CD4-positive, alpha-beta T cell (primary cell): ENCODE results near the gene GPSM1. TPM values are rescaled to one million over a fixed set of nuclear protein-coding genes. Genes with fewer than 3 reads are reported as not detected.

Source experiments
- ATAC-seq: fragments of 200-7000 bp; cut with Tn5 transposase; one replicate; pipeline ENCODE4 v1.10.0; 2022; ENCODE audit warnings: mild to moderate bottlenecking; ENCODE audit not compliant: poor library complexity
- CTCF ChIA-PET: fragments of 350-600 bp; sonication (Branson Sonifier 250); formaldehyde crosslinking; loops from one replicate; lab custom pipeline; 2021; ENCODE audit warnings: antibody characterized with exemption, inconsistent platforms; lab: Charles Lee
- POLR2A ChIA-PET: fragments of 350-600 bp; sonication (Branson Sonifier 250); formaldehyde crosslinking; loops from one replicate; lab custom pipeline; 2021; ENCODE audit warnings: antibody characterized with exemption, inconsistent platforms; lab: Charles Lee
- DNase-seq, 14 experiments: peaks; one replicate each; pipeline ENCODE4 v3.0.0-alpha.2; 2013 to 2020; ENCODE audit warnings: mixed read lengths in 2 of 14
- H3K27ac ChIP-seq, 2 donors: one replicate each; pipeline versions ENCODE4 v1.5.1 to v1.7.0; 2013; ENCODE audit warnings: low read length in 2 of 2, low read depth in 1 of 2, mild to moderate bottlenecking in 1 of 2
- H3K27me3 ChIP-seq, 2 experiments: 1 replicate in 1 of 2; 2 replicates in 1 of 2; pipeline versions ENCODE4 v1.6.1 to v1.7.0; 2013; ENCODE audit warnings: low read length in 2 of 2, control low read depth in 1 of 2, mild to moderate bottlenecking in 1 of 2, moderate library complexity in 1 of 2; ENCODE audit not compliant: insufficient read depth in 2 of 2, control insufficient read depth in 1 of 2
- H3K36me3 ChIP-seq: one replicate; pipeline ENCODE4 v1.6.1; 2013; ENCODE audit warnings: low read length, control low read depth; ENCODE audit not compliant: insufficient read depth
- H3K4me1 ChIP-seq: one replicate; pipeline ENCODE4 v1.6.1; 2013; ENCODE audit warnings: low read length, control low read depth; ENCODE audit not compliant: insufficient read depth
- H3K4me3 ChIP-seq: one replicate; pipeline ENCODE4 v1.5.1; 2013; ENCODE audit warnings: mild to moderate bottlenecking, low read length, moderate library complexity
- H3K9me3 ChIP-seq, 2 experiments: 1 replicate in 1 of 2; 2 replicates in 1 of 2; pipeline versions ENCODE4 v1.6.1 to v1.7.0; 2013; ENCODE audit warnings: low read length in 2 of 2, mild to moderate bottlenecking in 2 of 2, control low read depth in 1 of 2, moderate library complexity in 1 of 2; ENCODE audit not compliant: control insufficient read depth in 1 of 2, insufficient read depth in 1 of 2
- H3K27ac Mint-ChIP-seq: one replicate; pipeline ENCODE4 v1.8.0; 2020; ENCODE audit warnings: mixed read lengths
- H3K27me3 Mint-ChIP-seq: one replicate; pipeline ENCODE4 v1.8.0; 2021; ENCODE audit warnings: mixed read lengths
- H3K36me3 Mint-ChIP-seq: one replicate; pipeline ENCODE4 v1.8.0; 2021; ENCODE audit warnings: low read depth, mixed read lengths
- H3K4me1 Mint-ChIP-seq: one replicate; pipeline ENCODE4 v1.8.0; 2021; ENCODE audit warnings: low read depth, mixed read lengths
- H3K4me3 Mint-ChIP-seq: one replicate; pipeline ENCODE4 v1.8.0; 2020; ENCODE audit warnings: mild to moderate bottlenecking, mixed read lengths
- H3K9me3 Mint-ChIP-seq: one replicate; pipeline ENCODE4 v1.8.0; 2020; ENCODE audit warnings: mixed read lengths
- CTCF ChIP-seq: fragments of 200-600 bp; IDR thresholded peaks from one replicate; pipeline ENCODE4 v1.8.0; 2022; ENCODE audit warnings: antibody characterized with exemption, mild to moderate bottlenecking
- intact Hi-C, 2 experiments: fragments of 100-400 bp; cut with DNase I in 1 of 2; cut with micrococcal nuclease in 1 of 2; formaldehyde crosslinking; loops; one replicate each; pipeline versions ENCODE4 v1.15.1 to v1.9.0; 2023 to 2025; cut with DNase I, micrococcal nuclease
- total RNA-seq, 174 experiments: library from RNA in 2 of 174; stranded (reverse) in 2 of 174; gene quantifications; one replicate each; pipeline ENCODE4 v1.2.3 and lab custom pipeline; 2021 to 2026

GPSM1 gene
- total RNA-seq, 2 experiments from 2014 or later = 7.7 to 8.6 TPM

GRCh38 chr9:136374183-136374575, 46.8 kb downstream of the GPSM1 start:
- ChIA-PET CTCF (no interaction called here), POLR2A (interaction anchor here (1.0 kb wide), 1 partner anchor 10 kb away, joined by 3 read pairs; the partner anchor contains the start of gene DNLZ)
- TF ChIP-seq CTCF = no peak
- Mint-ChIP-seq H3K36me3 (no peaks in the 10 kb centered on the region), H3K4me1 (no peaks in the 10 kb centered on the region), H3K9me3 (no peaks in the 10 kb centered on the region), H3K27ac (no peak overlapping the region), H3K4me3 (no peak overlapping the region), H3K27me3 (no peaks in the 10 kb centered on the region)
- Histone ChIP-seq H3K9me3 (no peaks in the 10 kb centered on the region), H3K36me3 (no peaks in the 10 kb centered on the region), H3K4me1 (peaks cover 4% of the 10 kb centered on the region), H3K4me3 (no peak overlapping the region), H3K27ac (no peak overlapping the region), H3K27me3 (peaks cover 4 to 7% of the 10 kb centered on the region in 2 experiments)
- ATAC-seq (no peak), DNase-seq (no peak)
- intact Hi-C loops = no loop called here

- Histone ChIP-seq H3K36me3 (peaks cover 5% of the 10 kb centered on the region), H3K27ac (no peak overlapping the region), H3K4me3 (no peak overlapping the region), H3K9me3 (no peaks in the 10 kb centered on the region), H3K4me1 (peaks cover 4% of the 10 kb centered on the region), H3K27me3 (peaks cover 4 to 7% of the 10 kb centered on the region in 2 experiments)
- DNase-seq (no peak), ATAC-seq (no peak)
- H3K4me3 Mint-ChIP-seq = no peak overlapping the region
- H3K36me3 Mint-ChIP-seq = no peaks in the 10 kb centered on the region
- TF ChIP-seq CTCF = no peak
- no peaks in the 10 kb centered on the region for H3K9me3 Mint-ChIP-seq
- no peaks in the 10 kb centered on the region for H3K4me1 Mint-ChIP-seq
- intact Hi-C loops = no loop called here
- ChIA-PET POLR2A (interaction anchor here (1.0 kb wide), 1 partner anchor 11 kb away, joined by 3 read pairs; the partner anchor contains the start of gene DNLZ), CTCF (interaction anchor here (0.9 kb wide), 1 partner anchor 11 kb away, joined by 3 read pairs; no protein-coding TSS in a partner anchor)
- H3K27me3 Mint-ChIP-seq = no peaks in the 10 kb centered on the region
- H3K27ac Mint-ChIP-seq = no peak overlapping the region
Measured at GRCh38 chr9:136375096-136375495, 47.8 kb downstream of the GPSM1 start.

GRCh38 chr9:136376457-136376856, 49.1 kb downstream of the GPSM1 start:
- H3K4me3 ChIP-seq = no peak overlapping the region
- no peak for TF ChIP-seq CTCF
- H3K9me3 ChIP-seq = no peaks in the 10 kb centered on the region
- CTCF ChIA-PET = no interaction called here
- H3K4me1 ChIP-seq = peaks cover 4% of the 10 kb centered on the region
- no peak for ATAC-seq
- Mint-ChIP-seq H3K27me3 (no peaks in the 10 kb centered on the region), H3K36me3 (peaks cover 4% of the 10 kb centered on the region), H3K9me3 (no peaks in the 10 kb centered on the region), H3K4me3 (no peak overlapping the region), H3K4me1 (no peaks in the 10 kb centered on the region), H3K27ac (no peak overlapping the region)
- H3K27me3 ChIP-seq = peaks cover 4 to 7% of the 10 kb centered on the region in 2 experiments
- no peak for DNase-seq
- intact Hi-C loops = no loop called here
- H3K36me3 ChIP-seq = peaks cover 17% of the 10 kb centered on the region
- H3K27ac ChIP-seq = no peak overlapping the region
- POLR2A ChIA-PET = no interaction called here
